Measurements from ENCODE around the gene RBM33. TPM values are rescaled to one million over a fixed set of nuclear protein-coding genes. Genes with fewer than 3 reads are reported as not detected.
A peak's percentile ranks its signal among the peaks of the same experiment; 100 is the strongest.

Gene RBM33
- total RNA-seq, 1 experiment from 2014 or later: 25.8 TPM

GRCh38 chr7:155824227-155824886 lies 179.9 kb downstream of the RBM33 start:
- in situ Hi-C loops (cut with HindIII; ENCODE audit: low pct_unique_long_range_greater_than_20kb, low sequenced_read_pairs): no loop called here
- peak; percentile 49 for DNase-seq (ENCODE audit: low read depth, low spot score)

GRCh38 chr7:155825336-155825735 lies 180.9 kb downstream of the RBM33 start:
- DNase-seq (ENCODE audit: low read depth, low spot score): no peak
- in situ Hi-C loops (cut with HindIII; ENCODE audit: low pct_unique_long_range_greater_than_20kb, low sequenced_read_pairs): no loop called here

GRCh38 chr7:155829796-155830470 lies 185.5 kb downstream of the RBM33 start:
- DNase-seq (ENCODE audit: low read depth, low spot score): no peak
- in situ Hi-C loops (cut with HindIII; ENCODE audit: low pct_unique_long_range_greater_than_20kb, low sequenced_read_pairs): no loop called here

Other genes with a start within 250 kb of the RBM33 start
- 2.2 and 3.0 TPM in 2 replicates for gene EN2, start 186.5 kb upstream of the RBM33 start, total RNA-seq (2014; rRNA removed; shearing (Covaris generic))
- not detected in 2 replicates for gene CNPY1, start 98.1 kb upstream of the RBM33 start, total RNA-seq (2014; rRNA removed; shearing (Covaris generic))
- gene SHH, start 167.8 kb downstream of the RBM33 start, total RNA-seq (2014; rRNA removed; shearing (Covaris generic)): 0.03 and 0.08 TPM in 2 replicates

Measured in SK-MEL-5 (cell line).